OCI-LY7 (cell line): Measurements from ENCODE around the gene CD300E. TPM values are rescaled to one million over a fixed set of nuclear protein-coding genes. Genes with fewer than 3 reads are reported as not detected.
A peak's percentile ranks its signal among the peaks of the same experiment; 100 is the strongest.
"Not testable (repeated sequence)": the region's sequence is repeated elsewhere in the genome, so short reads cannot be mapped to it uniquely, and the experiment has no call there.

Experiments used
- BruUV-seq: library from RNA; stranded (reverse); fragments of 400-500 nt; replicated peaks from 2 replicates; lab custom pipeline; 2021; lab: Mats Ljungman, UMichigan
- CTCF ChIA-PET: fragments of 300-600 bp; sonication (Branson Sonifier 250); formaldehyde crosslinking; loops from one replicate; lab custom pipeline; 2022; ENCODE audit warnings: antibody characterized with exemption; ENCODE audit not compliant: unreplicated experiment; lab: Charles Lee
- POLR2A ChIA-PET: fragments of 300-600 bp; sonication (Branson Sonifier 250); formaldehyde crosslinking; loops from one replicate; lab custom pipeline; 2022; ENCODE audit warnings: antibody characterized with exemption; lab: Charles Lee
- DNase-seq: peaks from one replicate; pipeline ENCODE4 v3.0.0-alpha.2; 2015; ENCODE audit warnings: low spot score
- H2AFZ ChIP-seq: fragments of 200-600 bp; sonication (generic), shearing (Covaris generic); 2 replicates; pipeline ENCODE4 v1.6.1; 2014; ENCODE audit warnings: mild to moderate bottlenecking, antibody characterized with exemption, low read length, moderate library complexity
- H3K27ac ChIP-seq: fragments of 200-600 bp; sonication (generic); 2 replicates; pipeline ENCODE4 v1.5.1; 2014; ENCODE audit warnings: mixed run types, low read depth, mild to moderate bottlenecking, moderate library complexity, low read length, inconsistent platforms; ENCODE audit not compliant: poor library complexity, severe bottlenecking
- H3K36me3 ChIP-seq: fragments of 200-600 bp; sonication (generic); 2 replicates; pipeline ENCODE4 v1.6.1; 2014; ENCODE audit warnings: mild to moderate bottlenecking, antibody characterized with exemption, low read length, moderate library complexity, mixed read lengths; ENCODE audit not compliant: insufficient read depth
- H3K4me1 ChIP-seq: fragments of 200-600 bp; sonication (generic); 2 replicates; pipeline ENCODE4 v1.5.1; 2014; ENCODE audit warnings: mild to moderate bottlenecking, low read length; ENCODE audit not compliant: insufficient read depth, poor library complexity, severe bottlenecking
- H3K4me2 ChIP-seq: fragments of 200-600 bp; sonication (generic); 2 replicates; pipeline ENCODE4 v1.6.1; 2014; ENCODE audit warnings: mild to moderate bottlenecking, low read length
- H3K4me3 ChIP-seq: fragments of 200-600 bp; sonication (generic); 2 replicates; pipeline ENCODE4 v1.5.1; 2014; ENCODE audit warnings: mild to moderate bottlenecking, low read depth, low read length; ENCODE audit not compliant: poor library complexity, severe bottlenecking
- H3K79me2 ChIP-seq: fragments of 200-600 bp; sonication (generic); 2 replicates; pipeline ENCODE4 v1.6.1; 2016; ENCODE audit warnings: low read depth, mild to moderate bottlenecking, low read length, moderate library complexity, mixed read lengths; ENCODE audit not compliant: insufficient read depth
- H3K9me2 ChIP-seq: fragments of 200-600 bp; sonication (generic); 2 replicates; pipeline ENCODE4 v1.6.1; 2016; ENCODE audit warnings: mild to moderate bottlenecking, low read length, mixed read lengths; ENCODE audit not compliant: insufficient read depth
- H3K9me3 ChIP-seq: fragments of 200-600 bp; sonication (generic); 2 replicates; pipeline ENCODE4 v1.6.1; 2014; ENCODE audit warnings: mild to moderate bottlenecking, mixed run types, low read length, mixed read lengths
- H4K20me1 ChIP-seq: fragments of 200-600 bp; sonication (generic); 2 replicates; pipeline ENCODE4 v1.6.1; 2014; ENCODE audit warnings: mild to moderate bottlenecking, antibody characterized with exemption, low read length, moderate library complexity, mixed read lengths; ENCODE audit not compliant: insufficient read depth
- EZH2phosphoT487 ChIP-seq: fragments of 200-600 bp; sonication (generic); IDR thresholded peaks from 2 replicates; pipeline ENCODE4 v1.6.1; 2018; ENCODE audit warnings: low read depth, borderline replicate concordance, mild to moderate bottlenecking, mixed run types, antibody characterized with exemption, low read length, moderate library complexity, mixed read lengths
- intact Hi-C: fragments of 100-400 bp; cut with micrococcal nuclease; formaldehyde crosslinking; loops from one replicate; pipeline ENCODE4 v1.10.0; 2022; ENCODE audit not compliant: unreplicated experiment
- total RNA-seq, 2 experiments: library from RNA; depleted of rRNA in 1 of 2; stranded (reverse); fragments of >200 nt in 1 of 2; shearing (Covaris generic) in 1 of 2; gene quantifications; 2 replicates each; pipeline ENCODE4 v1.2.3, GENCODE V29; 2014 to 2022
- TF ChIP-seq, protein P1 (sequence below): fragments of 200-600 bp; sonication (generic); conservative IDR thresholded peaks from 2 replicates; pipeline ENCODE4 v1.5.1; 2014; ENCODE audit warnings: mild to moderate bottlenecking, antibody characterized with exemption, low read length, moderate library complexity, mixed read lengths

The CD300E gene
- total RNA-seq, 2 experiments from 2014 or later, result not detected

DNA sequence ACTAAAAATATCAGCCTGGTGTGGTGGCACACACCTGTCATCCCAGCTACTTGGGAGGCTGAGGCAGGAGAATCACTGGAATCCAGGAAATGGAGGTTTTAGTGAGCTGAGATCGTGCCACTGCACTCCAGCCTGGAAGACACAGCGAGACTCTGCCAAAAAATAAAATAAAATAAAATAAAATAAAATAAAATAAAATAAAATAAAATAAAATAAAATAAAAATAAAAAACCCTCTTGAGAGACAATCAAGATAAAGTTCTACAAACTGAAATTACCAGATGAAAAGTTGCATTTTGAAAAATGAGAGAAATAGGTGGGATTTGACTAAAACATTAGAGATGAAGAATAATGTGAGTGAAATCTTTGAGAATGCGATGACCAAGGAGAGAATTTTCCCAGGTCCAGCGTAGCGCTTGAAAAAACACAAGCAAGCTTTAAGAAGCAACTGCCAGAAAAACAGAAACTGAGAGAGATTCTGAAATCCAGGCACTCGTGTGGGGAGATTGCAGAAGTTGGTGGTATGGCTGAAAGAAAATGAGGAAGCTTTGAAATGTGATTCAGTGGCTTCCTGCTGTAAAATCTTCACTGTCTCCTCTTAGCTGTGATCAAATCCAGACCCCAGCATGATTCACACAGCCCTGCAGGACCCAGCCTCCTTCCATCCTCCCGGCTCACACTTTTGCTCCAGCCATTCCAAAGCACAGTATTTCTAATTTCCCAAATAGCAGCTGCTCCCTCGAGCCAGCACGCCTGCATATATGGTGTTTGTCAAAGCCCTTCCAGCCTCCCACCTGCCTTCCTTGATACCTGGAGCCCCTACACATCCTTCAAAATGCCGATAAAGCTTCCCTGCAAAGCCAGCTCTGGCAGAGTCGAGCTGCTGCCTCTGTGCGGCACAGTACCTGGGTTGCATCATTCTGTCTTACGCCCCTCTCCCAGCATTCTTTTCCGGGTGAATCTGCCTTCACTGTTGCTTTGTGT lies 8.2 kb upstream of the CD300E start:
- Histone ChIP-seq H3K9me2 (no peaks in the 10 kb centered on the region), H3K4me3 (no peak overlapping the region), H3K27ac (no peak overlapping the region), H3K36me3 (no peaks in the 10 kb centered on the region), H4K20me1 (no peaks in the 10 kb centered on the region), H3K79me2 (no peaks in the 10 kb centered on the region), H3K4me1 (no peaks in the 10 kb centered on the region), H3K9me3 (no peaks in the 10 kb centered on the region), H2AFZ (no peak overlapping the region), H3K4me2 (no peak overlapping the region; the same call in 1 of the 2 replicates)
- no TSS peak for BruUV-seq
- CTCF ChIA-PET, result interaction anchor here (0.7 kb wide), 1 partner anchor 107 kb away, joined by 3 read pairs; no protein-coding TSS in a partner anchor
- peak; percentile 35 for DNase-seq
- POLR2A ChIA-PET, result interaction anchor here (0.7 kb wide), 1 partner anchor 37 kb away, joined by 4 read pairs; no protein-coding TSS in a partner anchor
- TF ChIP-seq EZH2phosphoT487, result no peak
- TF ChIP-seq, protein P1, sequence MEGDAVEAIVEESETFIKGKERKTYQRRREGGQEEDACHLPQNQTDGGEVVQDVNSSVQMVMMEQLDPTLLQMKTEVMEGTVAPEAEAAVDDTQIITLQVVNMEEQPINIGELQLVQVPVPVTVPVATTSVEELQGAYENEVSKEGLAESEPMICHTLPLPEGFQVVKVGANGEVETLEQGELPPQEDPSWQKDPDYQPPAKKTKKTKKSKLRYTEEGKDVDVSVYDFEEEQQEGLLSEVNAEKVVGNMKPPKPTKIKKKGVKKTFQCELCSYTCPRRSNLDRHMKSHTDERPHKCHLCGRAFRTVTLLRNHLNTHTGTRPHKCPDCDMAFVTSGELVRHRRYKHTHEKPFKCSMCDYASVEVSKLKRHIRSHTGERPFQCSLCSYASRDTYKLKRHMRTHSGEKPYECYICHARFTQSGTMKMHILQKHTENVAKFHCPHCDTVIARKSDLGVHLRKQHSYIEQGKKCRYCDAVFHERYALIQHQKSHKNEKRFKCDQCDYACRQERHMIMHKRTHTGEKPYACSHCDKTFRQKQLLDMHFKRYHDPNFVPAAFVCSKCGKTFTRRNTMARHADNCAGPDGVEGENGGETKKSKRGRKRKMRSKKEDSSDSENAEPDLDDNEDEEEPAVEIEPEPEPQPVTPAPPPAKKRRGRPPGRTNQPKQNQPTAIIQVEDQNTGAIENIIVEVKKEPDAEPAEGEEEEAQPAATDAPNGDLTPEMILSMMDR, result no peak
- intact Hi-C loops, result no loop called here

DNA sequence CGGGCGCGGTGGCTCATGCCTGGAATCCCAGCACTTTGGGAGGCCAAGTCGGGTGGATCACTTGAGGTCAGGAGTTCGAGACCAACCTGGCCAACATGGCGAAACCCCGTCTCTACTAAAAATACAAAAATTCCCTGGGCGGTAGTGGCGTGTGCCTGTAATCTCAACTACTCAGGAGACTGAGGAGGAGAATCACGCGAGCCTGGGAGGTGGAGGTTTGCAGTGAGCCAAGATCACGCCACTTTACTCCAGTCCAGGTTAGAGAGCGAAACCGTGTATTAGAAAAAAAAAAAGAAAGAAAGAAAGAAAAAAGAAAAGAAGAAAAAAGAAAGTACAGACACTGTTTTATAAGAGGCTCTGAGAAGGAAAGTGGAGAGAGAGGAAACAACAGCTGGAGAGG lies 6.7 kb upstream of the CD300E start:
- H3K27ac ChIP-seq, DNase-seq, BruUV-seq, H3K4me1 ChIP-seq, H2AFZ ChIP-seq, H3K4me3 ChIP-seq, CTCF ChIA-PET, H4K20me1 ChIP-seq, H3K36me3 ChIP-seq, H3K9me2 ChIP-seq, POLR2A ChIA-PET, H3K79me2 ChIP-seq, H3K9me3 ChIP-seq, H3K4me2 ChIP-seq, intact Hi-C loops: not testable (repeated sequence)

DNA sequence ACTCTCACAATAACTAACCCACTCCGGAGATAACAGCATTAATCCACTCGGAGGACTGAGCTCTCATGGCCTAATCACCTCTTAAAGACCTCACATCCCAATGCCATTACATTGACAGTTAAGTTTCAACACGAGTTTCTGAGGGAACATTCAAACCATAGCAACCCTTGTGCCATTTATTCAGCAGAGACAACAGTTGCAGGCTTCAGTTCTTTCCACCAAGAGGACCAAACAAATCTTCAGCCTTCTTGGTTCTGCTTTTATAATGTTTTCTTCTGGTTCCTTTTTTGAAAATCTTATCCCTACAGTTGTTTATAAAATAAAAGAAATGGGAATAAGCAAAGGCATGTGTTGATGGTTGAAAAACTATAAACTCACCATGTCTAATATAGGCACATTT lies 2.1 kb upstream of the CD300E start:
- H3K79me2 ChIP-seq, result no peaks in the 10 kb centered on the region
- CTCF ChIA-PET, result no interaction called here
- H3K4me1 ChIP-seq, result no peaks in the 10 kb centered on the region
- H3K36me3 ChIP-seq, result no peaks in the 10 kb centered on the region
- no peak for TF ChIP-seq EZH2phosphoT487
- TF ChIP-seq, protein P1, result no peak
- intact Hi-C loops, result no loop called here
- no peak overlapping the region for H3K27ac ChIP-seq
- DNase-seq, result no peak
- H2AFZ ChIP-seq, result no peak overlapping the region
- H3K9me2 ChIP-seq, result no peaks in the 10 kb centered on the region
- no peak overlapping the region for H3K4me2 ChIP-seq
- POLR2A ChIA-PET, result no interaction called here
- H3K4me3 ChIP-seq, result no peak overlapping the region
- no peaks in the 10 kb centered on the region for H4K20me1 ChIP-seq
- BruUV-seq, result no TSS peak
- H3K9me3 ChIP-seq, result no peaks in the 10 kb centered on the region
